T follicular helper cell (primary cell): ENCODE measurements around the gene GRK3.
"Not testable (repeated sequence)": the region's sequence is repeated elsewhere in the genome, so short reads cannot be mapped to it uniquely, and the experiment has no call there.

Source experiments
- DNase-seq: peaks from one replicate; pipeline ENCODE4 v3.0.0-alpha.2; 2020; ENCODE audit warnings: low read depth

Gene GRK3

DNA sequence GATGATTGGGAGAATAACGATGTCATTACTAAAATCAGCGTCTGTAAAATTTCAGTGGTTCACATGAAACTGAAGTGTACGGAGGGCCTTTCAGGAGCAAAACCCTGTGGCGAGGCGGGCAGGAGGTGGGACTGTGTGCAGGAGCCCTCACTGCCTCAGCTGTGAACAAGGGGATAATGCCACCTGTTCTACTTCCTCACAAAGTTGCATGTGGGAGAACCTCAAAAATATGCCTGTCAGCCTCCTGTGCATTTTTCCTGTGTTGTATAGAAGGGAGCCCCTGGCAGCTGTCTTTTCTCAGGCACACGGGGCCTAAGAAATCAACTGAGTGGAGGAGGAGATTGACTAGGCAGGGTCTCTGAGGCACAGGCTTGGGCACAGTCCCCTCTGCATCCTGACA is 134.5 kb downstream of the GRK3 start:
- DNase-seq, result no peak

DNA sequence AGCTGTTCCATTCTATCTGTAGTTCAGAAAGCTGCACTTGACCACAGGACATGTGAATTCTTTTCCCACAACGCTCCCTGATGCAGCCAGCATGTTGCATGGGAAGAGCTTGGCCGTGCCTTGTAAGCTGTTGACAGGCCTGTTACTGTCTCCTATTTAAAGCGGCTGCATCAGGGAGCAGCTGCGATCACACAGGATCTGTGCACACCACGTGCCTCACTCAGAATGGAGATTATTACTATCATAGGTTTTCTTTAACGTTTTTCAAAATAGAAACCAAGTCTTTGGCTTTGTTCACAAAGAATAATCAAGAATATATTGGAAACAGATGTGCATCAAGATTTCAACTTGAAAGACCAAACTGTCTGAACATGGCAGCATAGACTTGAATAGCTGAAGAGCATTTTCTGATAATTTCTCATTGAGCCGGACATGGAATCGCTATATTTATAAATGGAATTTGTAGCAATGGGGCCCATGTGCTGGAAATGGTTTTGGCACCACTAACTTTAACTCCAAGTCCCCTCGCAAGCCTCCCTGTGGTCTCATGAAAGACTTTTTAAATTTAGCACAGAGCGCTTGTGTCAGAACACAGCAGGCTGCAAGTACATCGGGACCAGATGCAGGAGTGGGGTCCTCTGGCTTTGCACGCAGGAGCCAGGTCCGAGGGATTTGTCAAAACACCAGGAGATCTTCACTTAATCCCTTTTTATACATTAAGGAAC is 136.7 kb downstream of the GRK3 start:
- DNase-seq, result no peak

DNA sequence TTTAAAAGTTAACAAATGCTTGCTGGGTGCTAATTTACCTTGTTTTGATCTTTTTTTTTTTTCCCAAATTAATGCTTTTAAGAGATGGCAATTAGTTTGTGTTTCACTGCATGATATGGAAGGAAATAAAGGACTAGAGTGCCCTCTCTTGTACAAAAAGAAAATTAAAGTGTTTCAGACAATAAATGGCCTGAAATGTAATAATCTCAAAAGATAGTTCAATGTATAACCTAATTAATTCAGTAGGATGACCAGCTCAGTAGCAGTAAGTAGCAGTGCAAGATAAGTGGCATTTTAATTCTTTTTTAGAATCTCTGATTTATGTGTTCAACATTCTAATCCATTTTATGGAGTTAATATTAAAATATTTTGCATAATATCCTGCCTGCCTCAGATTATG is 137.6 kb downstream of the GRK3 start:
- DNase-seq, result no peak

DNA sequence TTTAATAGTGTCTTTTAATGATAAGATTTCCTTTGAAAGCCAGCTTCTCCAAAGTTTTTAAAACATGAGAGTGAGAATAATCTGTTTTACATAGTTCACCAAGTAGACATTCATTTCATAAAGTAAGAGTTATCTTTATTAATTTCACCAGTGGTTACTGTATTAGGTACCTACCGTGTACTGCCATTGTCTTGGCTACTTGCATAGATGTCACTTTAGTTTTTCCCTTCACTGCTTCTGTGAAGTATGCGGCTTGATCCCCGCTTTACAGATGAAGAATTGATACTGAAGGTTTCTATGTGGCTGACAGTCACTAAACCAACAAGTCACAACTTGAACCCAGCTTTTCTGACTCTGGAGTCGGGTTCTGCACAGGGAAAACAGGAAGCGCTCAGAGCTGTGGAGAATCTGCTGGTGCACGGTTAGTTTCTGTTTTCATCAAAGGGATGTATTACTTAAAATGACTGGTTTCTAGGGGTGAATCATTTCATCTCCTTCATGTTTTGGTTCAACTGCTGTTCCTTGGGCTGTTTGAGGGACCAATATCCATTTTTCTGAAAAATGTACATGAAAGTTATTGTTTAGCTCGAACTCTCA is 138.2 kb downstream of the GRK3 start:
- no peak for DNase-seq

DNA sequence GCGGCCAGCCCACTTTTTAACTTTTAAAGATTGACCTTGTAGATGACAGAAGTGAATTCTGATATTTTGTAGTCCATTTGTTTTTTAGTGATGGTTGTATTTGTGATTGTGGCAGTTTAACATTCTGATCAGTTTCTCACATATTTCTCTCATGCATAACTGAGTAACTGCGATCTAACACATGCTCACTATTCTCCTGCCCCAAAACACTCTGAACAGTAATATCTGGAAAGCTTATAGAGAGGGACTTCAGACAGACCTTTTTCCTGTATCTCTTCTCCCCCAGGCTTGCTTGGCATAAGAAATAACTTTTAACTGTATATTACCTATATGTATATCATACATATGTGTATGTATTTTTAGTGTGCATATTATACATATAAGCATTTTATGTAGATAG is 140.2 kb downstream of the GRK3 start:
- no peak for DNase-seq

DNA sequence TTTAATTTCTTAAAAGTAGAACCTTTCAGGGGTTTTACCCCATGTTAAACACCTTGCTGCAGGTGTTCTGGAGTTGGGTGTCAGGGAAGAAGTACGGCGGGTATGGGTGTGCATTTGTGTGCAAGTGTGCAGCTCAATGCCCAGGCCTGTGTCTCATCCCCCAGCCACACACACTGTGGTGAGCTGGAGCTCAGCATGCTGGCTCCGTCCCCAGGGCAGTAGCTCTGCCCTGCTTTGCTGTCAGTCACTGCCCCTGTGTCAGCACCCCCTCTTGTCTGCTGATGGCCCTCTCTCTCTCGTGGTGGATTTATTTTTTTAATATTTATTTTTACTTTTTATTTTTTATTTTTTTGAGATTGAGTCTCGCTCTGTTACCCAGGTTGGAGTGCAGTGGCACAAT is 141.7 kb downstream of the GRK3 start:
- DNase-seq, result no peak

DNA sequence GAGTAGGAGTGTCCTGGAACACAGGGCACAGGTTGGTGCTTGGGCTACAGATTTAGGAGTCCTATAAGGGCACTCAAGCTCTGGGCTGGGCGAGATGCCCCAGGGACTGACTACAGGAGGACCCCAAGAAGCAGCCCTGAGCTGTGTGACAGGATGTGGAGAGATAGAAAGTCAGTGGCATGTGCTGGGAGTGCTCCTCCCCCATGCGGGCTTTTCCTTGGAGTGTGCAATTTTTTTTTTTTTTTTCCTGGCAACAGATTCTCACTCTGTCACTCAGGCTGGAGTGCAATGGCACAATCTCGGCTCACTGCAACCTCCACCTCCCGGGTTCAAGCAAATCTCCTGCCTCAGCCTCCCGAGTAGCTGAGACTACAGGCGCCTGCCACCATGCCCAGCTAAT is 144.0 kb downstream of the GRK3 start:
- not testable (repeated sequence) for DNase-seq

DNA sequence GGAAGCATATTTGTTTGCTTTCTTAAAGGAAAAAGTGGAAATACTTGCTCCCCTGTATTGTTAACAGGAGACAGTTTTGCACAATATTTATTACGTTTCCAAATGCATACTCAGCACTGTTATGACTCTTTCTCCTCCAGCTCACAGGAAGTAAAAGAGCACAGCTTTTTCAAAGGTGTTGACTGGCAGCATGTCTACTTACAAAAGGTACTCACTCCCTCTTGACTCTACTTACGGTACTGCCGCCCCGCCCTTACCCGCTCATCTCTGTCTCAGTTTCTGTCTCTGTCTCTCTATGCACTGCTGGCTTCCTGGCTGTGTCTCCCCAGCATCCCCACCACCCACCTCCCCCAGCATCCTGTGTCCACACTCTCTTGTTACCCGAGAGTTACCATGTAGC is 145.3 kb downstream of the GRK3 start:
- no peak for DNase-seq

DNA sequence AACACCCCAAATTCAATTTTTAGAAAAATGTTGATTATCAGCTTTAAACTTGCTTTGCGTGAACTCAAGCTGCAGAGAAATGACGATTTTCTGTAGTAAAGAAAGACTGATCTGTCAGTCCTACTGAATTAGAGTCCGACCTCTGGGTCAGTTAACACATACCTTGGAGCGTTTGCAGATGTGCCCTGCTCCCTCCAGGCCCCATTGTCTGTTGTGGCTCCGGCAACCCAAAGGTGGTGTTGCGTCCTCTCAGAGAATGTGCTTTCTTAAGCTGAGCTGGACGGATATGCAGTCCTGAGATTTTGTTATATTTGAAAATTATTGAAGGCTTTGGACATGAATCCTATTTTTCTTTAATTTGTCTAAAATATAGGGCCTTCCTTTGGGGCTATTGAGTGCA is 146.0 kb downstream of the GRK3 start:
- no peak for DNase-seq

DNA sequence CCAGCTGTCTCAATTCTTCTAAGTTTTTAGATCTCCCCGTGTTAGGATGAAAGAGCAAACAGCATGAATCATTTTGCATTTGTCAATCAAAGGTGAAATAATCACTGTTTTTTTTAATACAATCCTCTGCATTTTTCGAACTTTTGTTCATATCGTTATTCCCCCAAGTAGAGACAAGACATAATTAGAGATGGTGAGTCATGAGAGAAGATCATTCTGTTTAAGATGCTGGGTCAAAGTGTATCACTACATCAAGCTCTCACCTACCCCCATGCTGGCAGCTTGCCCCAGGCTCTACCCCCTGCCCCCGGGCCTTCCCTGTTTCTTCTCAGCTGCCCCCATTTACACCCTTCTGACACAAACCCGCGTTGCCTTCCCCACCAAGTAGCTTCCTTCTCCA is 147.0 kb downstream of the GRK3 start:
- DNase-seq, result no peak

DNA sequence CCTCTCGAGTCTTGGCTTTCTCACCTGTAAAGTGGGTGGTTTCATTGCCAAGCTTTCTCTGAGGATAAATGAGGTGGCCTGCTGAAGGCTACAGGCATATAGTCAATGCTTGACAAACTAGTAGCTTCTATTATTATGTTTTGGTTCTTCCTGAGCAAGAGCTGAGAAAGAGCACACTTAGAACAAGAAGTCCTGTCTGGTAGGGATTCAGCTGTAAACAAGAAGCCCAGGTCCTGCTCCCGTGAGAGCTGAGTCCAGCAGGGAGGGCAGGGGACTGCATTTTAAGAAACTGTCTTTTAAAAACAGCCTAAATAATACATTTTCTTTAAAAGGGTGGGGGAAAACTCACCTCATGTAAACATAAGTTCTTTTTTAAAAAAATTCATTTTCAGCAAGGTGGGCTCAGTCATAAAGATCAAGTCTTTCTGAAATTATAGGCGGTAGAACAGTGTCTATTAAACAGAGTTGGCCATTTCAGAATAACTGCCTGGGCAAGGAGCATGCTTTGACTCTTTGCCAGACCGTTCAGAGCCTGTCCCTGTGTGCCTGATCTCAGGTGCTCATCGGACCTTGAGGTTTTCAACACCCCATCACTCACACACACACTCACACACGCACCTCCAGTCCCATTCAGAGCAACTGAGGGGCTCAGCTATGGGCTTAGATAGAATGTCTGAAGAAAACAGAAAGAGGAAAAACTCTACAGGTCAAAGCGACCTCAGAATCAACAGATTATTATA is 148.4 kb downstream of the GRK3 start:
- DNase-seq, result no peak

DNA sequence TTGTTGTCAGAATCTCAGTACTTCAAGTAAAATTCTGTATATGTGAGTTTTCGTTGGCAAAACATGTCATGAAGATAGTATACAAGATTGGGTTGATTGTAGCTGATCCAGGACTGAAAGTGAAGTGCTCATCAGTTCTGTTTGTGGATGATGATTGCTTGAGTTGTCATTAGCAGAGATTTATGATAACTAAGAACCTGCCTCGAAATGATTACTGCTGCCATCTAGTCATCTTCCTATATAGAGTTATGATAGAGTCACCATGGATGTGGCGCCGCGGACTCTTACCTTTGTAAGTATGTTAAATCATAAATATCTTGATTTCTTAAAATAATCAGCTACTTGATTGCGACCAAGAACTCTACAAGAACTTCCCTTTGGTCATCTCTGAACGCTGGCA is 149.6 kb downstream of the GRK3 start:
- no peak for DNase-seq

DNA sequence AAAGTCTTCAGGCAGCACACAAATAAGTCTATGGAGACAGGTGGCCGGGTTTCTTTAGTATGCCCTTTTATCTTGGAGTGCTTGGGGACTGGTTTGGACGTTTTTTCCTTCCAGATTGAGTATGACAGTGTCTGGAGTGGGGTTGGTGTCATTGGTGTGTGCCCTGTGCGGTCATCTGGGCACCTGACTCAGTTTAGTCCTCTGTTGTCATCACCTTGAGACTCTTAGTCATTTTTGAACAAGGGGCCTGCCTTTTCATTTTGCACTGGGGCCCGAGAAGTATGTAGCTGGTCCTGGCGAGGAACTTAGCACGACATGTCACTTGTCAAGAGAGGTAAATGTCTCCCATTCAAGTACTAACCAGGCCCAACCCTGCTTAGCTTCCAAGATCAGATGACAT is 150.3 kb downstream of the GRK3 start:
- DNase-seq, result no peak

DNA sequence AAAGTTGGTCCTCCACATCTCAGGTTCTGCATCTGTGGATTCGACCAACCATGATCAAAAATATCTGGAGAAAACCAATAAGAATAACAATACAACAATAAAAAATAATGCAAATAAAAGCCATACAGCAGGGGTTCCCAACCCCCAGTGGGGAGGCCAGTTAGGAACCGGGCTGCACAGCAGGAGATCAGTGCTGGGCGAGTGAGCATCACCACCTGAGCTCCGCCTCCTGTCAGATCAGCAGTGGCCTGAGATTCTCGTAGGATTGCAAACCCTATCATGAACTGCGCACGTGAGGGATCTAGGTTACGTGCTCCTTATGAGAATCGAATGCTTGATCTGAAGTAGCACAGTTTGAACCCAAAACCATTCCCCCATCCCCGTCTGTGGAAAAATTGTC is 152.2 kb downstream of the GRK3 start:
- no peak for DNase-seq

DNA sequence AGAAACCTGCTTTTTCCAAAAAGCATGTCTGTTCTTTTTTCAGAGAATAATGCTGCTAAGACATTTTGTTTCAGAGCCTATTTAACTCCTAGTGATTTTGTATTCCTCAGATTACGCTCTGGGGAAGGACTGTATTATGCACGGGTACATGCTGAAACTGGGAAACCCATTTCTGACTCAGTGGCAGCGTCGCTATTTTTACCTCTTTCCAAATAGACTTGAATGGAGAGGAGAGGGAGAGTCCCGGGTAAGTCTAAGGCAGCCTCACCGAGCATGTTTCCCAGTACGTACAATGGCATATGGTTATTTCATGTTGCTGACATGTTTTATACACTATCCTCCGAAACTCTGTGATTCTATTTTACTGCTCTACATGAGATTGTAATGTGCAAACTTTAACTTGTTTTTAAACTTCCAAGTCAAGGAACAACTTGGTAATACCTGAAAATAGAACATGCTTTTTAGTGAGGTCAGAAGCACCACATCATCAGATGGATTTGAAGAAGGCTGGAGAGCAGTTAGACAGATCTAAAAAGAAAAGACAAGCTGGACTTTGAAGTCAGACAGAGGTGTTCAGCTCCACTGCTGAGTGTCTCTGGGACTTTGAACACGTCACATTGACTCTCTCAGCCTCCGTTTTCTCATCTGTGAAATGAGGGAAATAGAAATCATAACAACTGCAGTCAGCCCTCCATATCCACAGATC is 153.8 kb downstream of the GRK3 start:
- no peak for DNase-seq

DNA sequence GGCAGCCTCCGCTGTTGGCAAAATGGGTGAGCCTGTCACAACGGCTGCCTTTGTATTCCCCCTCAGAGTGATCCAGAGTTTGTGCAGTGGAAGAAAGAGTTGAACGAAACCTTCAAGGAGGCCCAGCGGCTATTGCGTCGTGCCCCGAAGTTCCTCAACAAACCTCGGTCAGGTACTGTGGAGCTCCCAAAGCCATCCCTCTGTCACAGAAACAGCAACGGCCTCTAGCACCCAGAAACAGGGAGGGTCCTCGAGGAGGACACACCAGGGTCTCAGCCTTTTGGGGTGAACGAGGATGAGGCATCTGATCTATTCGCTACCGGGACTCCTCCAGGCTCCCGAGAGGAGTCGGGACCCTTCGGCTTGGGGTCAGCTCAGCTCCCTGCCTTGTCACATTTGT is 157.7 kb downstream of the GRK3 start:
- DNase-seq, result no peak

DNA sequence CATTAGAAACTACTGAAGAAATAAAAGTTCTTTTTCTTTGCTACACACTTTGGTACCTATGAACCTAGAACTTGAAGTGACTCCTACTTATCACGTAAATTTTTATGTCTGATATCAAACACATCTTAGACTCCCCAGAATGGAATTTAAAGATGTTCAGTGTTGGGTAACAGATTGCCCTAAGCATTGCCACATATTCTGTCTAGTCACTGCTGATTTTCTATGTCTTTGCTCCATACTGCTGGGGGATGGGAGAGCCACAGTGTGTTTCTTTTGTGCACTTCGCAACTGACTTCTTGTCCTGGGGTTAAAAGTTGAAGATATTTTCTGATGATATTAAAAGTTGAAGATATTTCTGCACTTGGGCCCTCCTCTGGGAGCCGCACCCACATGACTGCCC is 158.2 kb downstream of the GRK3 start:
- DNase-seq, result no peak

DNA sequence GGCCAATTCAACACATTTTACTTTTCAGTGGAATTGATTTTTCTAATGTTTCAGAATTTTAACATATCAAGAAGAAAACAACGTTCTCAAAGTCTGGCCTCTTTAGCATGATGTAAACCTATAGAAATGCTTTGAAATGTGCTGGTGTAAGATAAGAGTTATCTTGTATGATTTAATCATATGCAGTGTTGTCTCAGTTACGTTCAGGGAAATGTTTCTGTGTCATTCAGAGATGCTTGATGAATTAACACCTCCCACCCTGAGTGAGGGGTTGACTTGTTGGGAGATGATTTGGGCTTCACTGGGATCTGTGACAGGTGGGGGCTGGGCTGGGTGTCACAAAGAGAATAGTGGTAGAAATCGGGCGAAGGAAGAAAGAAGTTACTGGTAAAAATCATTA is 161.8 kb downstream of the GRK3 start:
- DNase-seq, result no peak

DNA sequence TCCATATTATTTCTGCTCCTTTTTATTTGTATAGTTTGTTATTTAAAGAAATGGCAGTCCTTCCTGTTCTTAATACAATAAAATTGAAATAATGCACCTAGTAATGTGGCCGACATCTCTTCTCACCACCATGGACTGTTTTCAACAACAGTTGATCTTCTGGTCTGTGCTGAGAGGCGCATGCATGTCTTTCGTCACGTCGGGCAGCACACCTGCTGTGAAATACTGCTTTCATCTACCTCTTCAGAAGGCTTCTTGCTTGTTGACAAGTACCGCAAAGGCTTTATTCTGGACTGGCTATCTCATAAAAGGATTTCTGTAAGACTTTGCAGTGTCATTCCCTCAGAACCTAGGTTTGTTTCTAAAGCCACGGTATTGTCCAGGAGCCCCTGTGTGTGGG is 163.6 kb downstream of the GRK3 start:
- no peak for DNase-seq

DNA sequence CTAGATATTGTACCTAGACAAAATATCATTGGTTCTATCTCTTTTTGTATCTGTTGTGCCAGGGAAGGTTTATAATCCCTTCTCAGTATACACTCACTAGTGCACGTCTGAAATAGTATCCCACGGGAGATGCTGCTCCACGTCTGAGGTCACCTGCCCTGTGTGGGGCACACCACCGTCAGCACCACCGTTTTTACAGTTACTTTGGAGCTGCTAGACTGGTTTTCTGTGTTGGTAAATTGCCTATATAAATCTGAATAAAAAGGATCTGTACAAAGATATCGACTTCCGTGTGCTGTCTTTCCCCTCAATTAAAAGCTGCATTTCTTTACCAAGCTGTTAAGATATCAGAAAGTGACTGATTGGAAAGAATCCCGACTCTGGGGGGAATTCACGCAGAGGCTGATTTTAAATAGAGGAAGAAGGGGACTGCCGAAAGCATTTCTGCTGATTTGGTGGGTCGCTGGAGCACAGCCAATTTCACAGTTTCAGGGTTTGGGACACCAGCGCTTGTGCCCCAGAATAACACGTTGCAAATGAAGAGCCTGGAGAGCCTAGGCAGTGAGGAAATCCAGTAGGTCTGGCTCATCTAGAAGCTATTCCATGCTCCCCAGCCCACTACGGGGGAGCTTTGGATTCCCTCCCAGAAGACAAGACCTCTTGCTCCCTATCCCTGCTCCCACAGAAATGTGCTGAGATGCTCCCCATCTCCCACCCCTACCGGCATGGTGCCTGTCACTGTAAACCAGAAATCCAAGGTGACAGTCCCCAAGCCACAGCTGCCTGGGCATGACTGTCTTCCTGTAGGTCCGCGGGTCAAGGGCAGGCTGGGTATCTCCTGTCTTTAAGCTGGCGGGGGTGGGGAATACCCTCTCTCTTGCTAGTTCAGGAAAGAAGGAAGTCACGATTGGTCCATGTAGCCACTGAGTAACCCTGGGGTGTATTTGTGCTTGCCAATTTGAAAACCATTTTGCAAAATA is 164.8 kb downstream of the GRK3 start:
- DNase-seq, result no peak

DNA sequence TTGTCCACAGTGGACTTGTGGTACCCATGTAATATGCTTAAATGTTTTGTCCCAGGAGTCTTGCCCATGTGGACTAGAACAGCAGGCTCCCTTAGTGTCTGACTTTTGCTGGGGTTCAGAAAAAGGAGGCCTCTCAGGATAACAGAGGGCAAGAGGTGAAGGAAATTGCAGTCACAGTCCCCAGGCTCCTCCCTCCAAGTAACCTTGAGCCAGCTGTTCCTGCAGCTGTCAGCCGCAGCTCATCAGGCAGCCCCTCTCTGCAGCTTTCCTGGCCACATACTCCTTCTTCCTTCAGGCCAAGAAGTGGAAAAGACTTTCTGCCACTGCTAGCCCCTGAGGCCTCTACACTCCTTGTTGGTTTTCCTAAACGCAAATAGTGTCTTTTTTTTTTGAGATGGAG is 171.2 kb downstream of the GRK3 start:
- DNase-seq, result no peak
